GM21576 (cell line): ENCODE results near the gene CHMP5.

Experiments used
- ATAC-seq: cut with Tn5 transposase; IDR thresholded peaks from one replicate; pipeline ENCODE4 v1.9.1; 2021; ENCODE audit warnings: mild to moderate bottlenecking, moderate library complexity; ENCODE audit not compliant: unreplicated experiment

The CHMP5 gene

GRCh38 chr9:33264473-33265177 is at the start of gene CHMP5, which contains the start of gene BAG1:
TSS of gene CHMP5 (plus strand) at chr9:33265049. CDS start at chr9:33265079, 30 bp downstream.
TSS of gene BAG1 (minus strand) at chr9:33264708.
- peak; percentile 84 for ATAC-seq

- ATAC-seq: no peak
These were observed 43.9 kb upstream of the CHMP5 start for GRCh38 chr9:33220681-33221567.

GRCh38 chr9:33221568-33221884 is 43.3 kb upstream of the CHMP5 start:
- ATAC-seq: no peak

GRCh38 chr9:33222031-33222430 is 42.8 kb upstream of the CHMP5 start:
- no peak for ATAC-seq

- no peak for ATAC-seq
These were observed 41.2 kb upstream of the CHMP5 start for GRCh38 chr9:33223696-33224095.

GRCh38 chr9:33225319-33226147 is 39.3 kb upstream of the CHMP5 start:
- ATAC-seq: no peak

- ATAC-seq: peak; percentile 67
These were observed 37.8 kb upstream of the CHMP5 start for GRCh38 chr9:33227008-33227398.

- ATAC-seq: no peak
These were observed 37.1 kb upstream of the CHMP5 start for GRCh38 chr9:33227741-33228140.

- ATAC-seq: no peak
These were observed 36.2 kb upstream of the CHMP5 start for GRCh38 chr9:33228606-33229005.

GRCh38 chr9:33229359-33230114 is 35.3 kb upstream of the CHMP5 start:
- ATAC-seq: no peak

- no peak for ATAC-seq
These were observed 33.9 kb upstream of the CHMP5 start for GRCh38 chr9:33230756-33231622.

- no peak for ATAC-seq
These were observed 33.3 kb upstream of the CHMP5 start for GRCh38 chr9:33231623-33231942.

- no peak for ATAC-seq
These were observed 32.0 kb upstream of the CHMP5 start for GRCh38 chr9:33232815-33233214.

- ATAC-seq: no peak
These were observed 31.1 kb upstream of the CHMP5 start for GRCh38 chr9:33233626-33234342.

GRCh38 chr9:33234511-33235467 is 30.1 kb upstream of the CHMP5 start:
- ATAC-seq: no peak

- no peak for ATAC-seq
These were observed 28.3 kb upstream of the CHMP5 start for GRCh38 chr9:33236571-33236970.

- no peak for ATAC-seq
These were observed 24.9 kb upstream of the CHMP5 start, which contains the start of gene SPINK4 for GRCh38 chr9:33239921-33240320. TSS of gene SPINK4 (plus strand) at chr9:33240167. CDS start at chr9:33240209, 42 bp downstream.

GRCh38 chr9:33241298-33241697 is 23.6 kb upstream of the CHMP5 start:
- ATAC-seq: no peak
